Stomach (tissue), 9 donors: ENCODE results near the gene TMPRSS11B. TPM values are rescaled to one million over a fixed set of nuclear protein-coding genes. Genes with fewer than 3 reads are reported as not detected.
"Not testable (repeated sequence)": the region's sequence is repeated elsewhere in the genome, so short reads cannot be mapped to it uniquely, and the experiment has no call there.

Experiments used
- DNase-seq, 2 donors: peaks; one replicate each; pipeline versions ENCODE4 v3.0.0 to v3.0.0-alpha.2; 2013 to 2019
- H3K27ac ChIP-seq, 5 donors: fragments of 200-600 bp in 4 of 5; sonication (generic) in 4 of 5; one replicate each; pipeline ENCODE4 v1.5.1; 2013 to 2019; ENCODE audit warnings: mild to moderate bottlenecking in 1 of 5, moderate library complexity in 1 of 5
- H3K27me3 ChIP-seq, 3 donors: fragments of 200-600 bp; sonication (generic); one replicate each; pipeline ENCODE4 v1.5.1; 2017 to 2019; ENCODE audit warnings: mixed run types in 1 of 3
- H3K36me3 ChIP-seq, 4 donors: fragments of 200-600 bp; sonication (generic); 1 replicate in 3 of 4; 2 replicates in 1 of 4; pipeline ENCODE4 v1.5.1; 2016 to 2019
- H3K4me1 ChIP-seq, 4 donors: fragments of 200-600 bp; sonication (generic); one replicate each; pipeline ENCODE4 v1.5.1; 2016 to 2019
- H3K4me3 ChIP-seq, 4 donors: fragments of 200-600 bp; sonication (generic) in 3 of 4; one replicate each; pipeline ENCODE4 v1.5.1; 2016 to 2019; ENCODE audit warnings: mild to moderate bottlenecking in 1 of 4
- H3K9me3 ChIP-seq, 4 donors: fragments of 200-600 bp; sonication (generic); one replicate each; pipeline ENCODE4 v1.5.1; 2016 to 2019
- CTCF ChIP-seq, 7 experiments: fragments of 450-650 bp in 4 of 7; fragments of 200-600 bp in 3 of 7; sonication (generic) in 3 of 7; IDR thresholded peaks; one replicate each; pipeline ENCODE4 v1.5.1; 2016 to 2019; ENCODE audit warnings: antibody characterized with exemption in 7 of 7, control low read depth in 2 of 7, mild to moderate bottlenecking in 1 of 7
- EP300 ChIP-seq: sonication (generic); formaldehyde crosslinking; IDR thresholded peaks from one replicate; pipeline ENCODE4 v1.6.1; 2017; ENCODE audit warnings: antibody characterized with exemption
- POLR2A ChIP-seq, 4 donors: fragments of 450-650 bp; IDR thresholded peaks; one replicate each; pipeline ENCODE4 v1.6.1; 2016; ENCODE audit warnings: antibody characterized with exemption in 4 of 4, control low read depth in 2 of 4, mild to moderate bottlenecking in 1 of 4, moderate library complexity in 1 of 4
- POLR2AphosphoS5 ChIP-seq, 3 donors: sonication (generic); formaldehyde crosslinking; IDR thresholded peaks; one replicate each; pipeline ENCODE4 v1.6.1; 2016; ENCODE audit warnings: antibody characterized with exemption in 3 of 3
- WGBS, 5 donors: extraction: QIAGEN DNeasy Blood & Tissue Kit in 3 of 5; methylation state at CpG; one replicate each; pipeline versions ENCODE4 v1.1.5 to v1.1.7; 2013 to 2018; 5-methylcytosine and 5-hydroxymethylcytosine counted together
- intact Hi-C: fragments of 100-400 bp; cut with DNase I; formaldehyde crosslinking; loops from one replicate; pipeline ENCODE4 v1.15.1; 2023; ENCODE audit warnings: low total_unique reads
- polyA plus RNA-seq, 3 donors: library from polyadenylated mRNA; stranded (reverse); fragments of 200-250 nt; gene quantifications; one replicate each; pipeline ENCODE4 v1.2.3, GENCODE V29; 2013
- total RNA-seq, 5 donors: library from RNA; depleted of rRNA; stranded (reverse); fragments of >200 nt; gene quantifications; one replicate each; pipeline versions ENCODE4 v1.1.0 to v1.2.3, GENCODE V29; 2014 to 2016
- donor health status: healthy with polysubstance abuse.
- donor health status: Bipolar disorder and iron deficiency.
- donor health status: healthy.

TMPRSS11B gene
- total and polyA plus RNA-seq, 8 donors, result 1.5 to 80.3 TPM; not detected in 6

DNA sequence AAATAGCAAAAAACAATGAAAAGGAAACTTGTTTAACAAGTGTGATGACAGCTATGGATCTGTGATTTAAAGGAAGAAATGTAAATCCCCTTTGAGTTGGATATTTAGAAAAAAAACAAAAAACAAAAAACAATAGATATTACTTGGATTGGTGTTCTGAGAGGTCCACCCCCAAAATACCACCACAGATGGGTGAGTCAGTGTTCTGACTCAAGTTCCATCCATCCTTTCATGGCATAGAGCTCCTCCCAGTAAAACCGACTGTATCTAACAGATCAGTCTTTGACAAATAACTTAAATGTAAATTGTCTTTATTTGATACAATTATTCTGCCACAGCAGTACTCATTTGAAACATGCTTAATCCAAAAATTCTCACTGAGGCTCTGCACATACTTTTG, 27.4 kb downstream of the TMPRSS11B start:
- Histone ChIP-seq H3K9me3 (no peaks in the 10 kb centered on the region), H3K36me3 (no peaks in the 10 kb centered on the region), H3K27ac (no peak overlapping the region), H3K4me1 (no peaks in the 10 kb centered on the region), H3K27me3 (no peaks in the 10 kb centered on the region), H3K4me3 (no peak overlapping the region)
- DNase-seq, result no peak
- TF ChIP-seq POLR2A (IDR thresholded peaks at IDR 0.05), result no peak
- TF ChIP-seq EP300, result no peak
- no peak for TF ChIP-seq CTCF (IDR thresholded peaks at IDR 0.05)
- TF ChIP-seq POLR2AphosphoS5 (IDR thresholded peaks at IDR 0.05), result no peak
- intact Hi-C loops, result no loop called here
- WGBS, 5 donors, result 17 to 54% (median 22%) methylated on average over 1 of the region's 1 CpG

DNA sequence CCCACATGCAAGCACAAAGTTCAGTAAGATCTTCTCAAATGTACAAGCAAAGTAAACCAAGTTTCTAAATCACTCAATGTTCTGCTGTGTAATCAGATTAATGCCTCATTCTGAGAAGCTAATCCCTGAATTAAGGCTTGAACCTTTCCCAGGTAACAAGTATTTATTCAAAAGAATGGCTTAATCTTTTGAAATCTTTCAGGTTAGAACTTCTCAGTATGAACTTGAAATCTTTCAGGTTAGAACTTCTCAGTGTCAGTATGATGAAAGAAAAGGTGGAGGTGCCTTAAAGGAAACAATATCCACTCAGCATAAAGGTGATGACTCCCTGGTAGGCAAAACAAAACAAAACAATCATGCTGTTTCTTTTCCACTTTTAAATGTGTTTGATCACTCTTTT, 29.0 kb downstream of the TMPRSS11B start:
- intact Hi-C loops, result no loop called here
- TF ChIP-seq POLR2AphosphoS5 (IDR thresholded peaks at IDR 0.05) (no peak), EP300 (no peak), POLR2A (IDR thresholded peaks at IDR 0.05) (no peak), CTCF (IDR thresholded peaks at IDR 0.05) (no peak)
- H3K27me3 ChIP-seq, result no peaks in the 10 kb centered on the region
- no peak overlapping the region for H3K27ac ChIP-seq
- no peak overlapping the region for H3K4me3 ChIP-seq
- no peaks in the 10 kb centered on the region for H3K36me3 ChIP-seq
- no peaks in the 10 kb centered on the region for H3K9me3 ChIP-seq
- no peaks in the 10 kb centered on the region for H3K4me1 ChIP-seq
- peak in 1 of 2 donors; percentile 1 for DNase-seq

DNA sequence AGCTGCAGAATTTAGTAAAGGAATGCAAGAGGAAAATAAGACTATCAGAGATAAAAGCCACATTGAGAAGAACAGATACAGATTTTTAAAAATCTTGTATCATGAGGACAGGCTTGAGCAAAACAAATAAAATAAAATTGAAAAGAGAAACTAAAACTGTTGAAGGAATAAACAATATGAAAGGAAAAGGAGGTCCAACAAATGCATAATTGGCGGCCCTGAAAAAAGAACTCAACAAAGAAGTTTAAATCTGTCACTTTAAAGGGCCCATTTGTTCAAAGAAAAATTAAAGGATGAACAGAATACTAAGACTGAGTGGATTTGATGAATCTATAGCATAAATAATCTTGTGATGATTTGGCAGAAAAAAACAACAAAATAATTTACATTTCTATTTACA, 36.5 kb downstream of the TMPRSS11B start:
- WGBS, 5 donors, result 77 to 90% (median 83%) methylated on average over 1 of the region's 1 CpG
- no peak for DNase-seq
- Histone ChIP-seq H3K4me1 (no peaks in the 10 kb centered on the region), H3K4me3 (no peak overlapping the region), H3K9me3 (peaks cover 0 to 36% (median 20%) of the 10 kb centered on the region in 4 donors), H3K27me3 (no peaks in the 10 kb centered on the region), H3K36me3 (no peaks in the 10 kb centered on the region), H3K27ac (no peak overlapping the region)
- intact Hi-C loops, result no loop called here
- TF ChIP-seq EP300 (no peak), POLR2A (IDR thresholded peaks at IDR 0.05) (no peak), POLR2AphosphoS5 (IDR thresholded peaks at IDR 0.05) (no peak), CTCF (IDR thresholded peaks at IDR 0.05) (no peak)

GRCh38 chr4:68194305-68194704, 51.2 kb downstream of the TMPRSS11B start:
- H3K4me3 ChIP-seq, intact Hi-C loops, H3K36me3 ChIP-seq, DNase-seq, H3K4me1 ChIP-seq, H3K27ac ChIP-seq, H3K27me3 ChIP-seq: not testable (repeated sequence)
- WGBS, 5 donors, result 71 to 90% (median 86%) methylated on average over 5 of the region's 5 CpGs
- H3K9me3 ChIP-seq, result peaks cover 0 to 10% (median 9%) of the 10 kb centered on the region in 4 donors

DNA sequence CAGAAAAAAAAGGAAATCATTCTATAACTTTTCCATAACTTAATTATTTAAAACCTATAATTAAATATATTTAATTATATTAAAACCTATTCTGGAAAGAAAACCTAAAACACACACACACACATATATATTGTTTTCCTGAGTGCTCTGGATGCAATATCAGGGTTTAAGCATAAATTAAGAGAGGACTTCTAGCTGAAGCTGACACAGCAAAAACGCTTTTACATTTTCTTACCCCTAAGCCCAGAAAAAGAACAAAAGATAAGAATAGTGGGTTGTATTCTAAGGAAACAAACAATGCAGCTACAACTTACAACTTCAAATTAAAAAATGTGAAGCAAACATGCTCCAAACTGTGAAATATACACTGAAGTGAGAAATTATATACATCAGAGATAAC, 52.3 kb downstream of the TMPRSS11B start:
- no peak overlapping the region for H3K27ac ChIP-seq
- H3K9me3 ChIP-seq, result peaks cover 0 to 10% (median 9%) of the 10 kb centered on the region in 4 donors
- H3K4me3 ChIP-seq, result no peak overlapping the region
- WGBS, 5 donors, result 85 to 92% (median 88%) methylated on average over 1 of the region's 1 CpG
- H3K27me3 ChIP-seq, result no peaks in the 10 kb centered on the region
- H3K36me3 ChIP-seq, result no peaks in the 10 kb centered on the region
- H3K4me1 ChIP-seq, result no peaks in the 10 kb centered on the region
- TF ChIP-seq CTCF (IDR thresholded peaks at IDR 0.05) (no peak), EP300 (no peak), POLR2A (IDR thresholded peaks at IDR 0.05) (no peak), POLR2AphosphoS5 (IDR thresholded peaks at IDR 0.05) (no peak)
- no peak for DNase-seq
- intact Hi-C loops, result no loop called here
